Hippocampal formation (tissue), 2 donors: ENCODE data around the gene ZNF451.
"Not testable (repeated sequence)": the region's sequence is repeated elsewhere in the genome, so short reads cannot be mapped to it uniquely, and the experiment has no call there.

Experiments
- DNase-seq, 2 donors: peaks; one replicate each; lab custom pipeline; 2025; lab: John Stamatoyannopoulos, UW

The ZNF451 gene, protein sequence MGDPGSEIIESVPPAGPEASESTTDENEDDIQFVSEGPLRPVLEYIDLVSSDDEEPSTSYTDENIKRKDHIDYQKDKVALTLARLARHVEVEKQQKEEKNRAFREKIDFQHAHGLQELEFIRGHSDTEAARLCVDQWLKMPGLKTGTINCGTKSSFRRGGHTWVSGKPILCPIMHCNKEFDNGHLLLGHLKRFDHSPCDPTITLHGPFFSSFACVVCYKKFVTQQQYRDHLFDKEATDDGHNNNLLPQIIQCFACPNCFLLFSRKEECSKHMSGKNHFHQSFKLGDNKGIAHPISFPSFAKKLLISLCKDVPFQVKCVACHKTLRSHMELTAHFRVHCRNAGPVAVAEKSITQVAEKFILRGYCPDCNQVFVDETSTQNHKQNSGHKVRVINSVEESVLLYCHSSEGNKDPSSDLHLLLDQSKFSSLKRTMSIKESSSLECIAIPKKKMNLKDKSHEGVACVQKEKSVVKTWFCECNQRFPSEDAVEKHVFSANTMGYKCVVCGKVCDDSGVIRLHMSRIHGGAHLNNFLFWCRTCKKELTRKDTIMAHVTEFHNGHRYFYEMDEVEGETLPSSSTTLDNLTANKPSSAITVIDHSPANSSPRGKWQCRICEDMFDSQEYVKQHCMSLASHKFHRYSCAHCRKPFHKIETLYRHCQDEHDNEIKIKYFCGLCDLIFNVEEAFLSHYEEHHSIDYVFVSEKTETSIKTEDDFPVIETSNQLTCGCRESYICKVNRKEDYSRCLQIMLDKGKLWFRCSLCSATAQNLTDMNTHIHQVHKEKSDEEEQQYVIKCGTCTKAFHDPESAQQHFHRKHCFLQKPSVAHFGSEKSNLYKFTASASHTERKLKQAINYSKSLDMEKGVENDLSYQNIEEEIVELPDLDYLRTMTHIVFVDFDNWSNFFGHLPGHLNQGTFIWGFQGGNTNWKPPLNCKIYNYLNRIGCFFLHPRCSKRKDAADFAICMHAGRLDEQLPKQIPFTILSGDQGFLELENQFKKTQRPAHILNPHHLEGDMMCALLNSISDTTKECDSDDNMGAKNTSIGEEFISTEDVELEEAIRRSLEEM

DNA sequence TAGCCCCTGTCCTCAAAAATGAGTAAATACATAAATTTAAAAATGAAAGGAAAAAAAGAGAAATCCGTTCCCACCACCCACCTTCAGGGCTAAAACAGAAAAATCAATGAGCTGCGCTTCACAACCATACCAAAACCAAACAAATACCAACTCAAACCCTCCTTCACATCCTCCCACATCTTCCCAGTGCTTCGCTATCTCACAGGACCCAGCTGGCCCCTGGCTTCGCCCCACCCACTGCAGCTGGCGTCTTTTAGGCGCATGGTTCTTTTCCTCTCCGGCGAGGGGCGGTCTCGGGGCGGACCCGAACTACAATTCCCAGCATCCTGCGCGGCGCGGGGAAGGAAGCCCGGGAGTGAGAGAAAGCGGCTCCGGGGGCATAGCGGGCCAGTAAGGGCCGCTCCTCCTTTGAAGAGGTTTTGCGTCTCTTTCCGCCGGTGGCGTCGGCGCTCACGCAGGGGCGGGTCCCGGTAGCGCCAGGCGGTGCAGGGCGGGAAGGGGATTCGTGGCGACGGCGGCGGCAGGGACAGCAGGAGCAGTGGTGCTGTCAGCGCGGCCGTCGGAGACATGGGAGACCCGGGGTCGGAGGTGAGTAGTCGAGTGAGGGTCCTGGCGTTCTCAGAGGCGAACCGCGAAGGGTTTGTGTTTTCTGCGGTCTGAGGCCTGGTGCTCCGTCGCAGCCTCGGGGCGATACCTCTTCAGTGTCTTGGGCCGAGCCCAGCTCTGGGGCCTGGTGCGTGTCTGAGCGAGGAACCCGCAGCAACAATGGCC, at the start of gene ZNF451:
Gene ZNF451 (plus strand): TSS at position 502 of the 771 bp plus-strand sequence. CDS start 66 bp downstream, at position 568.
- peak; percentile 97 to 98 for DNase-seq

DNA sequence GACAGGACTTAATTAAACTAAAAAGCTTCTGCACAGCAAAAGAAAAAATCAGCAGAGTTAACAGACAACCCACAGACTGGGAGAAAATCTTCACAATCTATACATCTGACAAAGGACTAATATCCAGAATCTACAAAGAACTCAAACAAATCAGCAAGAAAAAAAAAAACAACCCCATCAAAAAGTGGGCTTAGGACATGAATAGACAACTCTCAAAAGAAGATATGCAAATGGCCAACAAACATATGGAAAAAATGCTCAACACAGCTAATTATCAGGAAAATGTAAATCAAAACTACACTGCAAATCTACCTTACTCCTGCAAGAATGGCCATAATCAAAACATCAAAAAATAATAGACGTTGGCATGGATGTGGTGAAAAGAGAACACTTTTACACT, 45.9 kb upstream of the ZNF451 start:
- DNase-seq = not testable (repeated sequence)

DNA sequence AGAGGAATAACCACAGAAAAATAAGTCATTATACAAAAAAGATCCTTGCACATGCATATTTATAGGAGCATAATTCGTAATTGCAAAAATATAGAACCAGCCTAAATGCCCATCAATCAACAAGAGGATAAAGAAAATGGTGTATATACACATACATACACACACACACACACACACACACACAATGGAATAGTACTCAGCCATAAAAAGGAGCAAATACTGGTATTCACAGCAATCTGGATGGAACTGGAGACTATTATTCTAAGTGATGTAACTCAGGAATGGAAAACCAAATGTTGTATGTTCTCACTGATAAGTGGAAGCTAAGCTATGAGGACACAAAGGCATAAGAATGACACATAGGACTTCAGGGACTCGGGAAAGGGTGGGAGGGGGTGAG, 45.4 kb upstream of the ZNF451 start:
- no peak for DNase-seq

DNA sequence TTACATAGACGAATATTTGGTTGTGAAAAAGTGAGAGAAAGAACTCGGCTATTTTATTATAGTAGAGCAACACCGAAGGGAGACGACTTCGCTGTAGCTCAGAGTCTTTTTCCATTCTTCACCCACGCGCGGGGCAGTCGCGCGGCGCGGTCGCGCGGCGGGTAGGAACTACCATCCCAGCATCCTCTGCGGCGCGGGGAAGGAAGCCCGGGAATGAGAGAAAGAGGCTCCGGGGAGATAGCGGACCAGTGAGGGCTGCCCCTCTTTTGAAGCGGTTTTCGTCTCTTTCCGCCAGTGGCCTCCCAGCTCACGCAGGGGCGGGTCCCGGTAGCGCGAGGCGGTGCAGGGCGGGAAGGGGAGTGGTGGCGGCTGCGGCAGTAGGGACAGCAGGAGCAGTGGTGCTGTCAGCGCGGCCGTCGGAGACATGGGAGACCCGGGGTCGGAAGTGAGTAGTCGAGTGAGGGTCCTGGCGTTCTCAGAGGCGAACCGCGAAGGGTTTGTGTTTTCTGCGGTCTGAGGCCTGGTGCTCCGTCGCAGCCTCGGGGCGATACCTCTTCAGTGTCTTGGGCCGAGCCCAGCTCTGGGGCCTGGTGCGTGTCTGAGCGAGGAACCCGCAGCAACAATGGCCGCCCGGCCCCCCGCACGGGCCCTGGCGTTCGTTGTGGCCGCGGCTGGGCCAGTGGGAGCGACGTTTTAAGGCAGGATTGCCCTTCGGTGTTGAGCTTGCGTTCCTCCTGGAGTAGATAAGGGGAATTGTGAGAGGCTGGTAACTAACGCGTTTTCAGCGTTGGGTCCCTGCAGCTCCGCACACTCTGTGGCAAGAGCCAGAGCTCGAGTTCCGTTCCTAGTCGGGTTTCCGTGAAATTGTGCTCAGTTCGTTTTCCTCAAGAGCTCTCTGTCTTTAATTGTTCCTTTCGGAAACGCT, 43.4 kb upstream of the ZNF451 start, which contains the start of gene KIAA1586:
Gene KIAA1586 (plus strand): TSS at position 362 of the 925 bp plus-strand sequence. CDS start 63 bp downstream, at position 425.
- peak; percentile 90 to 93 for DNase-seq

DNA sequence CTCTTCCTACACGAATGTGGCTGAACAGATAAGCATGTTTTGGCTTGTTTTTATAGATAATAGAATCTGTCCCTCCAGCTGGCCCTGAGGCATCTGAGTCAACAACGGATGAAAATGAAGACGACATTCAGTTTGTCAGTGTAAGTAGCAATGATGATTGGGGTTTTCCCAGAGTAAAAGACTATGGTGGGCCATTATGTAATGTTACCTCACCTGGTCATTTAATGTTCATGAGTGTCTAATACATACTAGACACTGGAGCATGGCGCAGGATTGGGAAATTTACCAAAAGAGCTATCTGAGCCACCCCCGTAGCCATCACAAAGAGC, 42.8 kb upstream of the ZNF451 start:
- not testable (repeated sequence) for DNase-seq

DNA sequence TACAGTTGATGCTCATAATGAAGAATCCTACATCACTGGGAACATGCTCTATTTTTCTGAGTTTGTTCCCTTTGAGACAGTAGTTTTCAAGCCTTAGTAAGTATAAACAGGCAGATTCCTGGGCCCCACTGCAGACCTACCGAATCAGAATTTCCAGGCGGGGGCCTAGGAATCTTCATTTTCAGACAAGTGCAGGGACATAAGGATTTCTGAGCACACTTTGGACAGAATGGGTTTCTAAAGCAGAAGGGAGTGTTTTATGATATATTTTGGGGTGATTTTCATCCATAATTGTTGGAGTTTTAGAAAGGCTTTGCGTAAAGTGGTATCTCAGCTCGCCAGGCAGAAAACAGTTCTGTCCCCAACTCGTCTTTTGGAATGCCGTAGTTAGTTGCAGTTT, 42.1 kb upstream of the ZNF451 start:
- DNase-seq = not testable (repeated sequence)

DNA sequence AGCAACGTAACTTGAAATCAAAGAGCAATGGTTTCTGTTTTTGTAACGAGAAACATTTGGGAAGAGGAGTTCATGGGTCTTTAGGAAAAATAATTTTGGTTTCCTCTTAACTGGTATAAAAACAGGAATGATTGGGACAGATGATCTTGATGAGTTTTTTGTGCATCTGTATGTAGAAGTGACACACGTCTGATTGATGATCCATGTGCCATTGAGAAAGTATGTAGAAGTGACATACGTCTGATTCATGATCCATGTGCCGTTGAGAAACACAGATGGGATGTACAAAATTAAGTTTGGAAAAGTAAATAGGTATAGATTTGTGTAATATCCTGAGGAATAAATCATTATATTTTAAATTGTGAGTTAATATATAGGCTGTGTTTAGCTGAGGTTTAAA, 41.4 kb upstream of the ZNF451 start:
- no peak for DNase-seq

DNA sequence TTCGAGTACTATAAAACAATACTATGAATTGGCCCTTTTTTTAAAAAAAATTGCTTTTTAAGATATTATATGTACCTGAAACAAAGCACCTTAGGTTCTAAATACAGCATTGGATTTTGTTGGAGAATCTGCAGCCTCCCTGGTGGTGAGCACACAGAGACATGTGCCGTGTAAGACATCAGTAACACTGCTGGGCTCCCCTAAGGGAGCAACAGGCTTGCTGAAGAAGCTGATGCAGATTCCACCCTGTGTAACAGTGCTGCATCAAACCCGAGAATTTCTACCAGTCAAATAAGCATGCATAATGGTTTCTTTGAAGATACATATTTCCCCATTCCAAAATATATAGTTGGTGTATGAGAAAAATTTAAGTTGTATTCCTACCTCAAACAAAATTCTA, 26.1 kb upstream of the ZNF451 start:
- no peak for DNase-seq

DNA sequence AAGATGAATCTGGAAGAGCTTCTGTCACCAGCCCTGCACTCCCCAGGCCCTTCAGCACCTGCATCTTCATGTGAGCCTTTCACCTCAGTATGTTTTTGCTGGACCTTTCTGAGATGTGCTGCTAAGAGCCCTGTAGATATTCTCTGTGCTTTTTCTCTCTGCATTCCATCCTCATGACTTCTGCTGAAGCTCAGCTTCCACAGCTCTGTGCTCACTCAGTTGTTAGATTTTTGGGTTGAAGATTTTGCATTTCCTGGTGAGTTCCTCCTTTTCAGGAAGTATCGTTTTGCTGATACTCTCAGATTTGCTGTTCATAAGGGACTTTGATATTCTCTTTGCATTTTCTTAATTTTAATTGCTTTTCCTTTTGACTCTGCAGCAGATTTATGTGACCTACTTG, 25.2 kb upstream of the ZNF451 start:
- DNase-seq = no peak

DNA sequence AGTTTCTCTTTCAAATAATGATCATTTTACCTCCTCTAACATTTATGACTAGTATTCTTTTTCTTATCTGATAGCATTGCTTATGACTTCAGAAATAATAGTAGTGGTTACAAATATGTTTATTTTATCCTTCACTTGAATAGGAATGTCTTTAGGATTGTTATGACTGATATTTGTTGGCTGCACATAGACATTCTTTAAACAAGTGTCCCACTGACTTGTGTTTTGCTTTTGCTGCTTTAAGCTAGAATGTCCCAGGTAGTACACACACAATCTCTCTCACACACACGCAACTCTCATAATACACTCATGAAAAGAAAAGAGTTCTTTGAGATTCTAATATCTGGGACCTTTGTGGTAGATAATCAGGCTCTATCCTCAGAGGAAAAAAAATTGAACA, 21.9 kb upstream of the ZNF451 start:
- DNase-seq = no peak

DNA sequence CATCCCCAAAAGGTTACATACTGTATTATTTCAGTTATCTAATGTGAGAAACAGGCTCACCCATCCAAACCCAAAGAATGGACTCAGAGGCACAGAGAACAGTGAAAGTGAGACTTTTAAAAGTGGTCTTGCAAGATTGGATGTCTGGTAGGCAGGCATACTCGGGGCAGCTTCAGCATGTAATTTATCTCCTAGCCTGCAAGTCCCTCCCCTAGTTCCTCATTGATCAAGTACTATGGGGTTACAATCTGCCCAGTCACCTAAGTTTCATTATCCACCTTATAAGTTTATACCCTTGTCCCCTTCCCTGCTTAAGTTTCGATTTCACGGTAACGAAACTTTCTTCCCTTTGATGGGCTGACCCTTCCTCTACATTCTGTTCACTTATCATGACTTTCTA, 20.8 kb upstream of the ZNF451 start:
- DNase-seq = no peak

DNA sequence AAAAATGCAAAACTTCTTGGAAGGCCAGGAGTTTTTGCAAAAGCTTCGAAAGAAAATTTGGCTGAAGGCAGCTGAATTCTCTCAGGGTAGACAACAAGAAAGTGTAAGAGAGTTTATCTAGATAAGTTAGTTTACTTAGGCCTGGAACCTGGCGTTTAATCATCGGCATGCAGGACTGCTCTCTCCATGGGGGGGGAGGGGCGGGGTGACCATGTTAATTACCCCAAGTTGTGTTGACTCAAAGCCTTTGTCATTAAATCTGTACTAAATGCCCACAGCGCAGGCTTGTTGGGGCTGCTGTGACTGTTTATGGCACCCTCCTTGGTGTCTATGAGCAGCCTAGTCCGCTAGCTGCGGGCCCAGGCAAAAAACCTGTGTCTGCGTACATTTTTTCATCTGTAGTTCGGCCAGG, 20.1 kb upstream of the ZNF451 start:
- no peak for DNase-seq

DNA sequence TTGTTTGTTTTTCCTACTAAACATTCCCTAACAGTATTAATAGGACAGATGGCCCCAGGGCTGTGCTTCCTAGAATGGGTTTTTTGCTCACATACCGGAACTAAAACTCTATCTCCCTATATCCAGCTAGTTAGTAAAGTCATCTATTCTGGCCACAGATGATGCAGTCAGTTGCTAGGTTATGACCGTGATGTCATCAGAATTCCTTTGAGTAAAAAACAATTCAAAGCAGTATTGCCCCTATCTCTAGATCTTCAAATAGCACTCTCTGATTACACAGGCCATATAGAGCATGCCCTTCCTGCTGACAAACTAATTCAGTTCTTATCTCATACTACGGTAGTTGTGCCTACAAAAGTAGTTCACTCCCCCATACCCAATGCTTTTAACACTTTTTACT, 17.9 kb upstream of the ZNF451 start:
- DNase-seq = no peak

DNA sequence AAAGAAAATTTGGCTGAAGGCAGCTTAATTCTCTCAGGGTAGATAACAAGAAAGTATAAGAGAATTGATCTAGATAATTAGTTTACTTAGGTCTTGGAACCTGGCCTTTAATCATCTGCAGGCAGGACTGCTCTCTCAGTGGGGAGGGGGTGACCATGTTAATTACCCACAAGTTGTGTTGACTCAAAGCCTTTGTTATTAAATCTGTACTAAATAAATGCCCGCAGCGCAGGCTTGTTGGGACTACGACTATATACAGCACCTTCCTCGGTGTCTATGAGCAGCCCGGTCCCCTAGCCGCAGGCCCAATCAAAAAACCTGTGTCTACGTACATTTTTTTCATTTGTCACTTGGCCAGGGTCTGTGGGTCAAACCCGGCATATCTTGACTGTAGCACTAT, 15.6 kb upstream of the ZNF451 start:
- DNase-seq = no peak

DNA sequence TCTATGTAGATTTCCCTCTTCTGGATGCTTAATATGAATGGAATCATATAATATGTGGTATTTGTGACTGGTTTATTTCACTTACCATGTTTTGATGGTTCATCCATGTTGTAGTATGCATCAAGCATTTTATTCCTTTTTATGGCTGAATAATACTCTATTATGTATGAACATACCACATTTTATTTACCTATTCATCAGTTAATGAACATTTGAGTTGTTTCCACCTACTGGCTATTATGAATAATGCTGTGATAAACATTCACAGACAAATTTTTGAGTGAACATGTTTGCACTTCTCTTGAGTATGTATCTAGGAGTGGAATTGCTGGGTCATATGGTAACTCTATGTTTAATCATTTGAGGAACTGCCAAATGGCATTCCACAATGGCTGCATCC, 14.9 kb upstream of the ZNF451 start:
- no peak for DNase-seq

DNA sequence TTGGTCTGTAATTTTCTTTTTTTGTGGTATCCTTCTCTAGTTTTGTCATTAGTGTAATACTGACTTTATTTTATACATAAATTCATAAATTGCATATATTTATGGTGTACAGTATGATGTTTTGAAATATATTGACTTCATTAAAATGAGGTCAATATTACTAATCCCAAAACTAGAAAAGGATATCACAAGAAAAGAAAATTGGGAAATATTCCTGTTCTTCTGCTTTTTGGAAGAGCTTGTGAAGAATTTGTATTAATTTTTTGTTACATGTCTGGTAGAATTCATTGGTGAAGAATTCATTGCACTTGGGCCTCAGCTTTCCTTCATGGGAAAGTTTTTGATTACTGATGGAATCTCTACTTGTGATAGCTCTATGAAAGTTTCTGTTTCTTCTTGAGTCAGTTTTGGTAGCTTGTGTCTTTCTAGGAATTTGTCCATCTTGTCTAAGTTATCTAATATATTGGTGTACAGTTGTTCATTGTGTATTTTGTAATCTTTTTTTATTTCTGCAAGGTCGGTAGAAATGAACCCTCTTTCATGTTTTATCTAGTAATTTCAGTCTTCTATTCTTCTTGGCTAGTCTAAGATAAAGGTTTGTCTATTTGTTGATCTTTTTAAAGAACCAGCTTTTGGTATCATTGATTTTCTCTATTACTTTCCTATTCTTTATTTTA, 11.3 kb upstream of the ZNF451 start:
- no peak for DNase-seq

DNA sequence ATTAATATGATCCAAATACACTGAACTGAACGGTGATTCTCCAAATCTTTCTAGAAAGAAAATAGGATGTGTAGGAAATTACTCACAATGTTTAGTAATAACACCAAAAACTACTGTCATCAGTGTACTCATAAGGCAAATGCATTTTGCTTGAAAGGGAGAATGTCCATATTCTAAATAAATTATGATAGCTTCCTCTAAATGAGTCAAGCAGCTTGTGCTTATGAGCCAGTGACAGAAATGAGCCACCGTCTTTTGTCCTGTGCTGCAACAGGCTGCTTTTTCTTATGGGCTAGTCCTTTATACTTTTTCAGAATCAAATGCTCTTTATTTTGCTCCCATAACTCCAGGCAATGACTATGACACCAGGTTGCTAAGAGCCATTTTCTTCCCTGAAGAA, 4.5 kb upstream of the ZNF451 start:
- no peak for DNase-seq

DNA sequence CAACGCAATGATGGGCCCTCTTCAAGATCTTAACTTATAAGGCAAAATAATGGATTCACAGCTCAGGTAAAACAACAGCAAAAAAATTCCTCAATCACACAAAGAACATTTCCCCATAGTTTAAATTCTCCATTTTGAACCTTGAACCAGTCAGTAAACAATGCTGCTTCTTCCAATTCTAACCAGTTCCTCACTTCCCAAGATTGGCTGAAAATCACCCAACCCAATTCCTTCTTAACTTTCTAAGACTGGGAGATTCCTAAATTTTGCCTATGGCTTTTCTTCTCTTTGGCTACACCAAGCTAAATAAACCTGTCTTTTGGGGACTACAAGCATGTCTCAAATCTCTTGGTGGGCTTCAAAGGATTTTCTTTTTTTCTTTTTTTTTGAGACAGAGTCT, 3.1 kb upstream of the ZNF451 start:
- no peak for DNase-seq

DNA sequence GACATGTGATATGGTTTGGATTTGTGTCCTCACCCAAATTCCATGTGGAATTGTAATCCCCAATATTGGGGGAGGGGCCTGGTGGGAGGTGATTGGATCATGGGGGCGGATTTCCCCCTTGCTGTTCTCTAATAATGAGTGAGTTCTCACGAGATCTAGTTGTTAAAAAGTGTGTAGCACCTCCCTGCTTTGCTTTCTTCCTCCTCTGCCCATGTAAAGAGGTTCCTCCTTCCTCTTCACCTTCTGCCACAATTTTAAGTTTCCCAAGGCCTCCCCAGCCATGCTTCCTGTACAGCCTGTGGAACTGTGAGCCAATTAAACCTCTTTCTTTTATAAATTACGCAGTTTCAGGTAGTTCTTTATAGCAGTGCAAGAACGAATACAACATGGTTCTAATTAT, 2.1 kb upstream of the ZNF451 start:
- DNase-seq = no peak

DNA sequence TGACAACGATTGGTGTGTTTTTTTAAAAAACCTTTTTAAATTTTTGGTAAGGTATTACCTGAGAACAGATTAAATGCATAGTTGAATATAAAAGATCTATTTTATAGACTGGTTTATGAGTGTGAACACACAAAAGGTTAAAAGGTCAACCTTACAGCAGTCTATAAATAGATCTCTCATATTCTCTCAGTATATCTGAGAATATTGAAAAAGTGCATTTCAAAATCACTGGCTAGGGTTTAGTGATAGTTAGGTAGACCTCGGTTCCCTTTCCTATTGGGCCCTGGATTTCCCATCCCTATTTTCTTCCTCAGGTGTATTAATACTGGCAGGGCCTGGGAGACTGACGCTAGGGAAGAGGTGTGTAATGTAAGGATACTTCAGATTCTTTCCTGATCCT, 723 bp upstream of the ZNF451 start:
- peak in 1 of 2 donors; percentile 43 for DNase-seq
